Gastrocnemius medialis (tissue), 4 donors: ENCODE data around the gene C7orf33. TPM values are rescaled to one million over a fixed set of nuclear protein-coding genes. Genes with fewer than 3 reads are reported as not detected.
"Not testable (repeated sequence)": the region's sequence is repeated elsewhere in the genome, so short reads cannot be mapped to it uniquely, and the experiment has no call there.

Source experiments
- ATAC-seq, 2 donors: fragments of 150-250 bp; one replicate each; pipeline ENCODE4 v1.9.1; 2016
- DNase-seq, 2 donors: peaks; one replicate each; pipeline ENCODE4 v3.0.0-alpha.2; 2019
- H3K27ac ChIP-seq, 4 donors: fragments of 200-600 bp; sonication (generic); 1 replicate in 1 of 4; 2 replicates in 3 of 4; pipeline ENCODE4 v1.5.1; 2016 to 2018; ENCODE audit warnings: mild to moderate bottlenecking in 2 of 4, moderate library complexity in 1 of 4
- H3K27me3 ChIP-seq, 3 donors: fragments of 200-600 bp; sonication (generic) in 2 of 3; 1 replicate in 1 of 3; 2 replicates in 2 of 3; pipeline versions ENCODE4 v1.5.1 to v1.6.0; 2016 to 2019; ENCODE audit warnings: mild to moderate bottlenecking in 1 of 3, moderate library complexity in 1 of 3
- H3K36me3 ChIP-seq, 2 donors: fragments of 200-600 bp; sonication (generic) in 1 of 2; one replicate each; pipeline ENCODE4 v1.5.1; 2017 to 2018
- H3K4me1 ChIP-seq, 2 donors: fragments of 200-600 bp; sonication (generic) in 1 of 2; one replicate each; pipeline ENCODE4 v1.5.1; 2016 to 2017; ENCODE audit warnings: mild to moderate bottlenecking in 2 of 2
- H3K4me3 ChIP-seq, 4 donors: fragments of 200-600 bp; sonication (generic) in 3 of 4; 1 replicate in 1 of 4; 2 replicates in 3 of 4; pipeline ENCODE4 v1.5.1; 2016 to 2019; ENCODE audit warnings: mild to moderate bottlenecking in 2 of 4
- H3K9me3 ChIP-seq, 3 donors: fragments of 200-600 bp; sonication (generic) in 2 of 3; 1 replicate in 1 of 3; 2 replicates in 2 of 3; pipeline ENCODE4 v1.5.1; 2016 to 2019
- CTCF ChIP-seq, 5 experiments: fragments of 450-650 bp in 3 of 5; fragments of 200-600 bp in 2 of 5; sonication (generic) in 2 of 5; IDR thresholded peaks in 4 of 5; conservative IDR thresholded peaks in 1 of 5; 1 replicate in 4 of 5; 2 replicates in 1 of 5; pipeline ENCODE4 v1.5.1; 2016 to 2019; ENCODE audit warnings: antibody characterized with exemption in 5 of 5, mild to moderate bottlenecking in 3 of 5, moderate library complexity in 3 of 5
- POLR2A ChIP-seq, 2 donors: fragments of 450-650 bp; IDR thresholded peaks; one replicate each; pipeline ENCODE4 v1.6.1; 2017; ENCODE audit warnings: antibody characterized with exemption in 2 of 2, mild to moderate bottlenecking in 2 of 2, moderate library complexity in 2 of 2
- in situ Hi-C, 4 donors: fragments of 200-750 bp; cut with MboI; loops; one replicate each; pipeline versions ENCODE4 v1.15.0 to v1.8.0; 2017; ENCODE audit warnings: low sequenced_read_pairs in 4 of 4
- intact Hi-C: fragments of 100-400 bp; cut with DNase I; formaldehyde crosslinking; loops from one replicate; pipeline ENCODE4 v1.15.1; 2023; ENCODE audit warnings: low total_unique reads
- total RNA-seq, 4 donors: library from RNA; depleted of rRNA; stranded (reverse); fragments of >200 nt; gene quantifications; one replicate each; pipeline versions ENCODE4 v1.1.0 to v1.2.3, GENCODE V29; 2016

Gene C7orf33
- total RNA-seq, 4 donors from 2014 or later: not detected

- Histone ChIP-seq H3K4me3 (no peak overlapping the region), H3K27me3 (no peaks in the 10 kb centered on the region), H3K9me3 (no peaks in the 10 kb centered on the region), H3K4me1 (no peaks in the 10 kb centered on the region), H3K36me3 (no peaks in the 10 kb centered on the region), H3K27ac (no peak overlapping the region)
- TF ChIP-seq CTCF (IDR thresholded peaks at IDR 0.05 in 4 of 5, conservative IDR thresholded peaks at IDR 0.05 in 1 of 5) (no peak), POLR2A (IDR thresholded peaks at IDR 0.05) (no peak)
- in situ Hi-C loops (no loop called here), intact Hi-C loops (loop anchor here (10.0 kb wide), 1 partner anchor 276 kb away; no protein-coding TSS in a partner anchor)
- ATAC-seq (no peak), DNase-seq (no peak)
Measured at GRCh38 chr7:148588670-148589131, 1.9 kb upstream of the C7orf33 start.

GRCh38 chr7:148589640-148590039 lies 926 bp upstream of the C7orf33 start:
- TF ChIP-seq CTCF (IDR thresholded peaks at IDR 0.05 in 4 of 5, conservative IDR thresholded peaks at IDR 0.05 in 1 of 5) (no peak), POLR2A (IDR thresholded peaks at IDR 0.05) (no peak)
- no peak for DNase-seq
- ATAC-seq: no peak
- intact Hi-C loops: loop anchor here (10.0 kb wide), 1 partner anchor 275 kb away; no protein-coding TSS in a partner anchor
- Histone ChIP-seq H3K9me3 (no peaks in the 10 kb centered on the region), H3K27ac (no peak overlapping the region), H3K36me3 (no peaks in the 10 kb centered on the region), H3K4me3 (no peak overlapping the region), H3K4me1 (no peaks in the 10 kb centered on the region), H3K27me3 (no peaks in the 10 kb centered on the region)
- in situ Hi-C loops: no loop called here

- H3K4me1 ChIP-seq, ATAC-seq, H3K9me3 ChIP-seq, H3K27me3 ChIP-seq, in situ Hi-C loops, DNase-seq, H3K27ac ChIP-seq, H3K4me3 ChIP-seq, H3K36me3 ChIP-seq, intact Hi-C loops: not testable (repeated sequence)
Measured at GRCh38 chr7:148596354-148596753, 5.8 kb downstream of the C7orf33 start.

GRCh38 chr7:148598351-148598750 lies 7.8 kb downstream of the C7orf33 start:
- Histone ChIP-seq H3K27ac (no peak overlapping the region), H3K27me3 (no peaks in the 10 kb centered on the region), H3K36me3 (no peaks in the 10 kb centered on the region), H3K4me3 (no peak overlapping the region), H3K4me1 (no peaks in the 10 kb centered on the region), H3K9me3 (no peaks in the 10 kb centered on the region)
- ATAC-seq (no peak), DNase-seq (no peak)
- TF ChIP-seq CTCF (IDR thresholded peaks at IDR 0.05 in 4 of 5, conservative IDR thresholded peaks at IDR 0.05 in 1 of 5) (no peak), POLR2A (IDR thresholded peaks at IDR 0.05) (no peak)
- intact Hi-C loops (no loop called here), in situ Hi-C loops (no loop called here)

DNA sequence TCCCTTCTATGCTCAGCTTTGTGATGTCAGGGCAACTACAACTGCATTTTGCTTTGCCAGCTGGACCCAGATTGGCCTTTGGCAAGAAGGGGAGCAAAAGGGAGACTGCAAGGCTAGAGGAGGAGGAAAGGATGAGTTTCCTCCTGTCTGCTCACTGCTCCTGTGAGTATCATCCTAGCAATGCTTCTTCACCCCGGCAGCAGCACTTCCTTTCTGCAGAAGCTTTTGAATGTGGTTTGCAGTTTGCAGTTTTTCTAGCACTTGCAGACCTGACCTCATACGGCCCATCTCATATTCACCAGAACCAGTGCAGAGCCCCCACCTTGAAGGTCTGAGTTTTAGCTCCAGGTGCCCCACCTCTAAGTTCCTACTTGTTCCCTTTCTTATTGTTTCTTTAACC lies 14.8 kb downstream of the C7orf33 start:
- Histone ChIP-seq H3K9me3 (no peaks in the 10 kb centered on the region), H3K4me3 (no peak overlapping the region), H3K27ac (no peak overlapping the region), H3K36me3 (no peaks in the 10 kb centered on the region), H3K4me1 (no peaks in the 10 kb centered on the region), H3K27me3 (no peaks in the 10 kb centered on the region)
- intact Hi-C loops: no loop called here
- ATAC-seq (no peak), DNase-seq (no peak)
- in situ Hi-C loops: no loop called here
- TF ChIP-seq CTCF (IDR thresholded peaks at IDR 0.05 in 4 of 5, conservative IDR thresholded peaks at IDR 0.05 in 1 of 5): no peak
- no peak for TF ChIP-seq POLR2A (IDR thresholded peaks at IDR 0.05)
